ENCODE results near the gene RBM15. TPM values are rescaled to one million over a fixed set of nuclear protein-coding genes. Genes with fewer than 3 reads are reported as not detected.
A peak's percentile ranks its signal among the peaks of the same experiment; 100 is the strongest.

RBM15 gene
- total and polyA plus RNA-seq, 2 of the 13 experiments (the other 11 are each of a cell fraction or from before 2014, with no cell fraction given), result 13.5 to 36.4 TPM

DNA sequence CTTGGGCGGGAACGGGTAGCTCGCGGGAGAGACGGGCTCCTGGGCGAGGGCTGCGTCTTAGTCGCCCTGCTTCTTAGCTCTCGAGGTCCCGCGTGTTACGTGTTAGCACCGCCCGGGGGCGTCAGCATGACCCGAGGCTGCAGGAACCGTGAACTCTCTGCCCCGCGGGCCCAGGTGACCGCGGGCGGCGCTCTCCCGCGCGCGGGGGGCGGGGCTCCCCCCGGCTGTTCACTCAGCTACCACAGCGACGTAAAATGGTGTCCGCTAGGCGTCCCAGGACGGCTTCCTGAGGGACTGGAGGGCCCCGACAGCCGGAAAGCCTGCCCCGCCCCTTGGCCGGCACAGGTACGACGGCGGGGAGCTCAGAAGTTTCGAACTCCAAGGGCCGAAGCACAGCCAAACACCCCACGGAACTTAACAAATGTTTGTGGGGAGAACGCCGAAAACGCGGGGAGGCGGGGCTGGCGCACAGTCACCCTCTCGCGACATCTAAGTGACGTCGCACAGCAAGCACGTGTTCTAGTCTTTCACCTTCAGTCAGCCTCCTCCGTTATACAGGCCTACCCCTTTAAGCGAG is 780 bp upstream of the RBM15 start (continued):
- TF ChIP-seq, protein P1, sequence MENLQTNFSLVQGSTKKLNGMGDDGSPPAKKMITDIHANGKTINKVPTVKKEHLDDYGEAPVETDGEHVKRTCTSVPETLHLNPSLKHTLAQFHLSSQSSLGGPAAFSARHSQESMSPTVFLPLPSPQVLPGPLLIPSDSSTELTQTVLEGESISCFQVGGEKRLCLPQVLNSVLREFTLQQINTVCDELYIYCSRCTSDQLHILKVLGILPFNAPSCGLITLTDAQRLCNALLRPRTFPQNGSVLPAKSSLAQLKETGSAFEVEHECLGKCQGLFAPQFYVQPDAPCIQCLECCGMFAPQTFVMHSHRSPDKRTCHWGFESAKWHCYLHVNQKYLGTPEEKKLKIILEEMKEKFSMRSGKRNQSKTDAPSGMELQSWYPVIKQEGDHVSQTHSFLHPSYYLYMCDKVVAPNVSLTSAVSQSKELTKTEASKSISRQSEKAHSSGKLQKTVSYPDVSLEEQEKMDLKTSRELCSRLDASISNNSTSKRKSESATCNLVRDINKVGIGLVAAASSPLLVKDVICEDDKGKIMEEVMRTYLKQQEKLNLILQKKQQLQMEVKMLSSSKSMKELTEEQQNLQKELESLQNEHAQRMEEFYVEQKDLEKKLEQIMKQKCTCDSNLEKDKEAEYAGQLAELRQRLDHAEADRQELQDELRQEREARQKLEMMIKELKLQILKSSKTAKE (CRISPR knock-in tag; IDR thresholded peaks at IDR 0.05; ENCODE audit: borderline replicate concordance), result peak; percentile 38; the same call in 1 of the 2 replicates
- 0 out of 2 replicates have a peak, but pooled peaks have one; percentile 68 for TF ChIP-seq NCOR1 (IDR thresholded peaks at IDR 0.05; ENCODE audit: borderline replicate concordance, low read length)
- peak; percentile 79 for TF ChIP-seq GFI1 (CRISPR knock-in tag; IDR thresholded peaks at IDR 0.05; ENCODE audit: borderline replicate concordance)
- TF ChIP-seq ZNF780A (CRISPR knock-in tag; IDR thresholded peaks at IDR 0.05), result peak; percentile 80; the same call in 1 of the 2 replicates
- TF ChIP-seq CHD2 (IDR thresholded peaks at IDR 0.05; ENCODE audit: low read depth, low read length), result no peak
- TF ChIP-seq SALL2 (CRISPR knock-in tag; IDR thresholded peaks at IDR 0.05), result no peak; the same call in none of the 2 replicates
- TF ChIP-seq HDAC1 (CRISPR knock-in tag; IDR thresholded peaks at IDR 0.05), result peak; percentile 77
- TF ChIP-seq ZBTB7A (CRISPR knock-in tag; IDR thresholded peaks at IDR 0.05), result 0 out of 2 replicates have a peak, but pooled peaks have one; percentile 52
- TF ChIP-seq, protein P2, sequence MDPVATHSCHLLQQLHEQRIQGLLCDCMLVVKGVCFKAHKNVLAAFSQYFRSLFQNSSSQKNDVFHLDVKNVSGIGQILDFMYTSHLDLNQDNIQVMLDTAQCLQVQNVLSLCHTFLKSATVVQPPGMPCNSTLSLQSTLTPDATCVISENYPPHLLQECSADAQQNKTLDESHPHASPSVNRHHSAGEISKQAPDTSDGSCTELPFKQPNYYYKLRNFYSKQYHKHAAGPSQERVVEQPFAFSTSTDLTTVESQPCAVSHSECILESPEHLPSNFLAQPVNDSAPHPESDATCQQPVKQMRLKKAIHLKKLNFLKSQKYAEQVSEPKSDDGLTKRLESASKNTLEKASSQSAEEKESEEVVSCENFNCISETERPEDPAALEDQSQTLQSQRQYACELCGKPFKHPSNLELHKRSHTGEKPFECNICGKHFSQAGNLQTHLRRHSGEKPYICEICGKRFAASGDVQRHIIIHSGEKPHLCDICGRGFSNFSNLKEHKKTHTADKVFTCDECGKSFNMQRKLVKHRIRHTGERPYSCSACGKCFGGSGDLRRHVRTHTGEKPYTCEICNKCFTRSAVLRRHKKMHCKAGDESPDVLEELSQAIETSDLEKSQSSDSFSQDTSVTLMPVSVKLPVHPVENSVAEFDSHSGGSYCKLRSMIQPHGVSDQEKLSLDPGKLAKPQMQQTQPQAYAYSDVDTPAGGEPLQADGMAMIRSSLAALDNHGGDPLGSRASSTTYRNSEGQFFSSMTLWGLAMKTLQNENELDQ (CRISPR knock-in tag; IDR thresholded peaks at IDR 0.05; ENCODE audit: borderline replicate concordance), result no peak
- 0 out of 2 replicates have a peak, but pooled peaks have one; percentile 22 for TF ChIP-seq HMG20A (CRISPR knock-in tag; IDR thresholded peaks at IDR 0.05; ENCODE audit: borderline replicate concordance)
- TF ChIP-seq, protein P3, sequence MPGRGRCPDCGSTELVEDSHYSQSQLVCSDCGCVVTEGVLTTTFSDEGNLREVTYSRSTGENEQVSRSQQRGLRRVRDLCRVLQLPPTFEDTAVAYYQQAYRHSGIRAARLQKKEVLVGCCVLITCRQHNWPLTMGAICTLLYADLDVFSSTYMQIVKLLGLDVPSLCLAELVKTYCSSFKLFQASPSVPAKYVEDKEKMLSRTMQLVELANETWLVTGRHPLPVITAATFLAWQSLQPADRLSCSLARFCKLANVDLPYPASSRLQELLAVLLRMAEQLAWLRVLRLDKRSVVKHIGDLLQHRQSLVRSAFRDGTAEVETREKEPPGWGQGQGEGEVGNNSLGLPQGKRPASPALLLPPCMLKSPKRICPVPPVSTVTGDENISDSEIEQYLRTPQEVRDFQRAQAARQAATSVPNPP (CRISPR knock-in tag; IDR thresholded peaks at IDR 0.05), result peak; percentile 78
- TF ChIP-seq SRSF4 (IDR thresholded peaks at IDR 0.05; ENCODE audit: low read depth, low read length, poor library complexity, severe bottlenecking), result no peak
- TF ChIP-seq ZSCAN30 (CRISPR knock-in tag; IDR thresholded peaks at IDR 0.05), result no peak; the same call in none of the 2 replicates
- peak; percentile 59; the same call in 1 of the 2 replicates for TF ChIP-seq TBX2 (CRISPR knock-in tag; IDR thresholded peaks at IDR 0.05; ENCODE audit: borderline replicate concordance)
- TF ChIP-seq ZNF766 (CRISPR knock-in tag; IDR thresholded peaks at IDR 0.05; ENCODE audit: borderline replicate concordance), result peak; percentile 93
- TF ChIP-seq SAP130 (CRISPR knock-in tag; IDR thresholded peaks at IDR 0.05; ENCODE audit: low read depth), result peak; percentile 87
- no peak for TF ChIP-seq NFRKB (IDR thresholded peaks at IDR 0.05)
- TF ChIP-seq ZMYM4 (CRISPR knock-in tag; IDR thresholded peaks at IDR 0.05), result peak; percentile 71; the same call in 1 of the 2 replicates
- TF ChIP-seq ZNF331 (CRISPR knock-in tag; IDR thresholded peaks at IDR 0.05), result peak; percentile 71; the same call in 1 of the 2 replicates
- TF ChIP-seq, protein P4, sequence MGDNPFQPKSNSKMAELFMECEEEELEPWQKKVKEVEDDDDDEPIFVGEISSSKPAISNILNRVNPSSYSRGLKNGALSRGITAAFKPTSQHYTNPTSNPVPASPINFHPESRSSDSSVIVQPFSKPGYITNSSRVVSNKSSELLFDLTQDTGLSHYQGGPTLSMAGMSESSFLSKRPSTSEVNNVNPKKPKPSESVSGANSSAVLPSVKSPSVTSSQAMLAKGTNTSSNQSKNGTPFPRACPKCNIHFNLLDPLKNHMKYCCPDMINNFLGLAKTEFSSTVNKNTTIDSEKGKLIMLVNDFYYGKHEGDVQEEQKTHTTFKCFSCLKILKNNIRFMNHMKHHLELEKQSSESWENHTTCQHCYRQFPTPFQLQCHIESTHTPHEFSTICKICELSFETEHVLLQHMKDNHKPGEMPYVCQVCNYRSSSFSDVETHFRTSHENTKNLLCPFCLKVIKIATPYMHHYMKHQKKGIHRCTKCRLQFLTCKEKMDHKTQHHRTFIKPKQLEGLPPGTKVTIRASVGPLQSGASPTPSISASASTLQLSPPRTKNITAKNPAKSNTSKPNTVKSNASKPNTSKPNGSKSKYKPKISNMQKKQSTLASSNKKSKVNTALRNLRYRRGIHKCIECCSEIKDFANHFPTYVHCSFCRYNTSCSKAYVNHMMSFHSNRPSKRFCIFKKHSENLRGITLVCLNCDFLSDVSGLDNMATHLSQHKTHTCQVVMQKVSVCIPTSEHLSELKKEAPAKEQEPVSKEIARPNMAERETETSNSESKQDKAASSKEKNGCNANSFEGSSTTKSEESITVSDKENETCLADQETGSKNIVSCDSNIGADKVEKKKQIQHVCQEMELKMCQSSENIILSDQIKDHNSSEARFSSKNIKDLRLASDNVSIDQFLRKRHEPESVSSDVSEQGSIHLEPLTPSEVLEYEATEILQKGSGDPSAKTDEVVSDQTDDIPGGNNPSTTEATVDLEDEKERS (CRISPR knock-in tag; IDR thresholded peaks at IDR 0.05), result 0 out of 2 replicates have a peak, but pooled peaks have one; percentile 10
- peak; percentile 57 for TF ChIP-seq ZNF607 (CRISPR knock-in tag; IDR thresholded peaks at IDR 0.05; ENCODE audit: borderline replicate concordance)

All from HepG2 (cell line).